Gastrocnemius medialis (tissue), 4 donors: ENCODE measurements around the gene FGA. TPM values are rescaled to one million over a fixed set of nuclear protein-coding genes. Genes with fewer than 3 reads are reported as not detected.

Experiments used
- ATAC-seq, 2 donors: fragments of 150-250 bp; one replicate each; pipeline ENCODE4 v1.9.1; 2016
- DNase-seq, 2 donors: peaks; one replicate each; pipeline ENCODE4 v3.0.0-alpha.2; 2019
- H3K27ac ChIP-seq, 4 donors: fragments of 200-600 bp; sonication (generic); 1 replicate in 1 of 4; 2 replicates in 3 of 4; pipeline ENCODE4 v1.5.1; 2016 to 2018; ENCODE audit warnings: mild to moderate bottlenecking in 2 of 4, moderate library complexity in 1 of 4
- H3K27me3 ChIP-seq, 3 donors: fragments of 200-600 bp; sonication (generic) in 2 of 3; 1 replicate in 1 of 3; 2 replicates in 2 of 3; pipeline versions ENCODE4 v1.5.1 to v1.6.0; 2016 to 2019; ENCODE audit warnings: mild to moderate bottlenecking in 1 of 3, moderate library complexity in 1 of 3
- H3K36me3 ChIP-seq, 2 donors: fragments of 200-600 bp; sonication (generic) in 1 of 2; one replicate each; pipeline ENCODE4 v1.5.1; 2017 to 2018
- H3K4me1 ChIP-seq, 2 donors: fragments of 200-600 bp; sonication (generic) in 1 of 2; one replicate each; pipeline ENCODE4 v1.5.1; 2016 to 2017; ENCODE audit warnings: mild to moderate bottlenecking in 2 of 2
- H3K4me3 ChIP-seq, 4 donors: fragments of 200-600 bp; sonication (generic) in 3 of 4; 1 replicate in 1 of 4; 2 replicates in 3 of 4; pipeline ENCODE4 v1.5.1; 2016 to 2019; ENCODE audit warnings: mild to moderate bottlenecking in 2 of 4
- H3K9me3 ChIP-seq, 3 donors: fragments of 200-600 bp; sonication (generic) in 2 of 3; 1 replicate in 1 of 3; 2 replicates in 2 of 3; pipeline ENCODE4 v1.5.1; 2016 to 2019
- POLR2A ChIP-seq, 2 donors: fragments of 450-650 bp; IDR thresholded peaks; one replicate each; pipeline ENCODE4 v1.6.1; 2017; ENCODE audit warnings: antibody characterized with exemption in 2 of 2, mild to moderate bottlenecking in 2 of 2, moderate library complexity in 2 of 2
- in situ Hi-C, 4 donors: fragments of 200-750 bp; cut with MboI; loops; one replicate each; pipeline versions ENCODE4 v1.15.0 to v1.8.0; 2017; ENCODE audit warnings: low sequenced_read_pairs in 4 of 4
- intact Hi-C: fragments of 100-400 bp; cut with DNase I; formaldehyde crosslinking; loops from one replicate; pipeline ENCODE4 v1.15.1; 2023; ENCODE audit warnings: low total_unique reads
- total RNA-seq, 4 donors: library from RNA; depleted of rRNA; stranded (reverse); fragments of >200 nt; gene quantifications; one replicate each; pipeline versions ENCODE4 v1.1.0 to v1.2.3, GENCODE V29; 2016
- TF ChIP-seq, protein P1 (sequence below), 5 experiments: fragments of 450-650 bp in 3 of 5; fragments of 200-600 bp in 2 of 5; sonication (generic) in 2 of 5; IDR thresholded peaks in 4 of 5; conservative IDR thresholded peaks in 1 of 5; 1 replicate in 4 of 5; 2 replicates in 1 of 5; pipeline ENCODE4 v1.5.1; 2016 to 2019; ENCODE audit warnings: antibody characterized with exemption in 5 of 5, mild to moderate bottlenecking in 3 of 5, moderate library complexity in 3 of 5

The FGA gene
- total RNA-seq, 4 donors from 2014 or later, result 22.2 to 49.0 TPM; not detected in 2

DNA sequence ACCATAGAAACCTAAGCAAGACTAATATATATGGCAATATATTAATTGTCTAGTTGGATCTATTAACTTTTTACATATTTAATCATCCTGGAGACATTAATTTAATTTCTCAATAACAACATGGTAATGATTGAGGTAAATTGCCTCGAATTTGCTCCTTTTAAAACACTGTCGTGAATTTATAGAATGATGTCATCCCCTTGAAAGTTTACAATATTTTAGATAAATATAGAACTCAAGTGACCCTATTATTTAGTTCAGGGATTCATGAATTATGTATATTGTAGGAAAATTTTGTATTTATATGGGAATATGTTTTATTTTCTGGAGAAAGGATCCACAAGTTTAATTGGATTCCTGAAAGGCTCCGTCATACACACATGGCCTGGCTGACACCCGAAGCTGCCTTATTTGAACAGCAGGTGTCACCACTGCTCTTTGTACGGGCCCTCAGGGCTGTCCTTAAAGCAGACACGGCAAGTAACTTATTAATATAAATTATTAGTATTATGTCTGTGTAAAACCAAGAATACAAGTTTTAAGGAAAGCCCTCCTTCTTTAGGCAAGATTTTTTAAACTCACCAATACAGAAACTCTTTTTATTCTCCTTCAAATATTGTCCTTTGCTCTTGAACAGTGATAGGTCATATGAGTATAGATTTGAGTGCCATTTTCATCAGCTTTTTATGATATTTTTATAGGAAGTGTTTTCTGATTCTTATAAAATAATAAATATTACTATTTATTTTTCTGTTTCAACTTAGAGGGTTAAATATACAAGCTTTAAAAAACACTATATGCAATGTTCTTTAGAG is 38.5 kb downstream of the FGA start:
- ATAC-seq (peak; percentile 59 to 71), DNase-seq (peak; percentile 43 to 66)
- Histone ChIP-seq H3K27ac (peak overlapping the region in 1 of 4 donors; percentile 1), H3K9me3 (no peaks in the 10 kb centered on the region), H3K4me3 (no peak overlapping the region), H3K36me3 (peaks cover 4% of the 10 kb centered on the region in 2 donors), H3K27me3 (no peaks in the 10 kb centered on the region), H3K4me1 (peaks cover 13 to 20% of the 10 kb centered on the region in 2 donors)
- in situ Hi-C loops (loop anchor here (5.0 to 25.0 kb wide), 3 partner anchors 810 to 823 kb away; partner anchors contain the start of gene MAP9 (in 2 of the 4)), intact Hi-C loops (loop anchor here (1.0 to 5.0 kb wide), 2 partner anchors 70 to 819 kb away; no protein-coding TSS in a partner anchor)
- no peak for TF ChIP-seq POLR2A (IDR thresholded peaks at IDR 0.05)
- TF ChIP-seq, protein P1, sequence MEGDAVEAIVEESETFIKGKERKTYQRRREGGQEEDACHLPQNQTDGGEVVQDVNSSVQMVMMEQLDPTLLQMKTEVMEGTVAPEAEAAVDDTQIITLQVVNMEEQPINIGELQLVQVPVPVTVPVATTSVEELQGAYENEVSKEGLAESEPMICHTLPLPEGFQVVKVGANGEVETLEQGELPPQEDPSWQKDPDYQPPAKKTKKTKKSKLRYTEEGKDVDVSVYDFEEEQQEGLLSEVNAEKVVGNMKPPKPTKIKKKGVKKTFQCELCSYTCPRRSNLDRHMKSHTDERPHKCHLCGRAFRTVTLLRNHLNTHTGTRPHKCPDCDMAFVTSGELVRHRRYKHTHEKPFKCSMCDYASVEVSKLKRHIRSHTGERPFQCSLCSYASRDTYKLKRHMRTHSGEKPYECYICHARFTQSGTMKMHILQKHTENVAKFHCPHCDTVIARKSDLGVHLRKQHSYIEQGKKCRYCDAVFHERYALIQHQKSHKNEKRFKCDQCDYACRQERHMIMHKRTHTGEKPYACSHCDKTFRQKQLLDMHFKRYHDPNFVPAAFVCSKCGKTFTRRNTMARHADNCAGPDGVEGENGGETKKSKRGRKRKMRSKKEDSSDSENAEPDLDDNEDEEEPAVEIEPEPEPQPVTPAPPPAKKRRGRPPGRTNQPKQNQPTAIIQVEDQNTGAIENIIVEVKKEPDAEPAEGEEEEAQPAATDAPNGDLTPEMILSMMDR (IDR thresholded peaks at IDR 0.05 in 4 of 5, conservative IDR thresholded peaks at IDR 0.05 in 1 of 5), result peak; percentile 46 to 84 (median 70)

DNA sequence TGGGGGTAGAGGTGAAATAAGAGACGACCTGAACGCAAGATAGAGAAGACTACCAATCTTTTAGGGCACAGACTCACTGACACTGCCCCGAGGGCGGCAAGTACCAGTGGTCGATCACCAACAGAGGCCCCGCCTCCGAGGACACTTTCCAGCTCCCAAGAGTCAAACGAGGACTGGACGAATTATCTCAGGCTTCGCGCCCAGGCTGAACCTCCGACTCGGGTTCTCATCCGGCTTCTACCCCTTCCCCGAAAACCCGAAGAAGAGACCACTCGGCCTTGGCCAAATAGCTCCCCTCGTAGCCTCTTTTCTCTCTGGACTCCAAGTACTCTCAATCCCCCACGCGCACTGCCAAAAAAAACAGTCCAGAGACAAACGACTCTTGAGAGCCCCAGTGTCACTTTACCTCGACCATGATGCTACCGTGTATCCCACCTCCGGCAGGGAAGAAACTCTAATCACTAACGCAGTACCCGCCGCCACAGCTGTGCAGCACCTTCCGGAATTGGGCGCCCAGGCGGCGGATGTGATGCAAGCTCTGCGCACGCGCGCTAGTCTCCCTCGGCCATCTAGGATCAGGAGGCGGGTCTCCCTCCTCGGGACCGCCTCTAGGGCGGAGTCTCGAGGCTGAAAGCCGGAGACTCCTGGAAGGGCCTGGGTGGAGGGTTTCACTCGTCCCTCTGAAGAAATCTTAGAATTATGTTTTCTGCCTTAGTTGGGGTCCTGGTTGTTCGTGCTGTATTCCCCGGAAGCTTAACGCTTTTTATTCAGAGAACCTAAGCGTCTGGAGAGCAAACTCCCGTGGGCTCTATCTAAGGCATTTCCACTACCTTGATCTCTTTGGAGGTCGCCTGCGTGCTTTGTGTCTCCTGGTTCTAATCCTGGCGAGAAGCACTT is 40.4 kb downstream of the FGA start, which contains the start of gene PLRG1:
Gene PLRG1 (minus strand): TSS at position 507 of the 897 bp plus-strand sequence. CDS start 92 bp downstream, at position 415.
- ATAC-seq (peak; percentile 95 to 97), DNase-seq (peak; percentile 90 to 94)
- Histone ChIP-seq H3K27ac (peak within 1 kb of the TSS; percentile 82 to 84 (median 83)), H3K9me3 (no peaks in the 10 kb centered on the region), H3K4me1 (peaks cover 13 to 20% of the 10 kb centered on the region in 2 donors), H3K27me3 (no peaks in the 10 kb centered on the region), H3K4me3 (peak within 1 kb of the TSS; percentile 66 to 97 (median 78)), H3K36me3 (peaks cover 7 to 23% of the 10 kb centered on the region in 2 donors)
- in situ Hi-C loops, result loop anchor here (5.0 to 25.0 kb wide), 3 partner anchors 812 to 825 kb away; partner anchors contain the start of gene MAP9 (in 2 of the 4)
- intact Hi-C loops, result loop anchor here (5.0 kb wide), 1 partner anchor 72 kb away; no protein-coding TSS in a partner anchor
- TF ChIP-seq, protein P1 (IDR thresholded peaks at IDR 0.05 in 4 of 5, conservative IDR thresholded peaks at IDR 0.05 in 1 of 5), result peak in 4 of 5 experiments; percentile 17 to 60 (median 48)
- peak; percentile 56 to 63 for TF ChIP-seq POLR2A (IDR thresholded peaks at IDR 0.05)

DNA sequence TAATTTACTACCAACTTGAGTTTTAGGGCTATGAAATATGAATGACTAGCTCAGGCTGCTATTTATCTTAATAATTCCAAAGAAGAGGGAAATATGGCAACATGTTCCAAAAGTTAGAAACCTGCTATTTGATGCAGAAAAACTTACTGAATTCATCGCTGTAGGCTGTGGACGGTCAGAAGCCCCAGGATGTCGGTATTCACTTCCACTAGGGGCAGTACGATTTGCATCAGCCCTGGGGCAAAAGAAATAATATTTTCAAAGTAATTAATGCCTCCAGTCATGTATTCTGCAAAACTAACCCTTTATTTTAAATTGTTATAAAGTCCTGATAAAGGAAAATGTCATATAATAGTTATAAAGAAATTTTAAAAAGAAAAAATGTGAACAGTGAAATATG is 44.9 kb downstream of the FGA start:
- in situ Hi-C loops (no loop called here), intact Hi-C loops (no loop called here)
- Histone ChIP-seq H3K27ac (no peak overlapping the region), H3K27me3 (no peaks in the 10 kb centered on the region), H3K4me1 (peaks cover 13 to 15% of the 10 kb centered on the region in 2 donors), H3K4me3 (no peak overlapping the region), H3K36me3 (peaks cover 12 to 68% of the 10 kb centered on the region in 2 donors), H3K9me3 (no peaks in the 10 kb centered on the region)
- no peak for ATAC-seq
- TF ChIP-seq, protein P1 (IDR thresholded peaks at IDR 0.05 in 4 of 5, conservative IDR thresholded peaks at IDR 0.05 in 1 of 5), result no peak
- no peak for TF ChIP-seq POLR2A (IDR thresholded peaks at IDR 0.05)
- no peak for DNase-seq

DNA sequence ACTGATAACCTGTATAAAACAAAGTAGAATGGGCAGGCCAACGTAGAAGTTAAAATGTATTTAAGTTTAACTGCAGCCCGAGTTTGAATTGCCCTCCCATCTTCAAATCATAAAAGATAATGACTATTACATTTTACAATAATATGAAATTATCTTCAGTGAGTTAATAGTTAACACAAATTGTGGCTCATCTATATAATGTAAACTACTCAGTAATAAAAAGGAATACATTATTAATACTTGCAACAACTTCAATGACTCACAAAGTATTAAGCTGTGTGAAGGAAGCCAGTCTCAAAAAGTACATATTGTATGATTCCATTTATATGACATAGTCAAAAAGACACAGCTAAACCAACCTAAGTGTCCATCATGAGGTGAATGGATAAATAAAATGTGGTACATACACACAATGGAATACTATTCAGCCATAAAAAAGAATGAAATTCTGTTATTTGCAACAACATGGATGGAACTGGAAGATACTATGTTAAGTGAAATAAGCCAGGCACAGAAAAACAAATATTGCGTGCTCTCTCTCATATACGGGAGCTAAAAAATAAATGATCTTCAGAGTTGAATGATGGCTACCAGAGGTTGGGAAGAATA is 48.2 kb downstream of the FGA start:
- H3K27me3 ChIP-seq, result no peaks in the 10 kb centered on the region
- no peak for ATAC-seq
- intact Hi-C loops (no loop called here), in situ Hi-C loops (no loop called here)
- H3K4me1 ChIP-seq, result no peaks in the 10 kb centered on the region
- H3K36me3 ChIP-seq, result peaks cover 19 to 100% of the 10 kb centered on the region in 2 donors
- no peak overlapping the region for H3K27ac ChIP-seq
- TF ChIP-seq, protein P1 (IDR thresholded peaks at IDR 0.05 in 4 of 5, conservative IDR thresholded peaks at IDR 0.05 in 1 of 5), result no peak
- no peak for TF ChIP-seq POLR2A (IDR thresholded peaks at IDR 0.05)
- DNase-seq, result no peak
- H3K9me3 ChIP-seq, result no peaks in the 10 kb centered on the region
- H3K4me3 ChIP-seq, result no peak overlapping the region
